Eye (tissue), 1 donor: Measurements from ENCODE around the gene LCLAT1.

Experiments
- DNase-seq: peaks from one replicate; pipeline ENCODE4 v3.0.0-alpha.2; 2015

LCLAT1 gene

GRCh38 chr2:30447149-30448045 lies at the start of gene LCLAT1:
LCLAT1 (plus strand) TSS chr2:30447246; CDS start chr2:30525591, 78,345 bp downstream.
- peak; percentile 92 for DNase-seq

GRCh38 chr2:30398084-30398873 lies 48.8 kb upstream of the LCLAT1 start:
- no peak for DNase-seq

GRCh38 chr2:30400151-30400954 lies 46.7 kb upstream of the LCLAT1 start:
- no peak for DNase-seq

- no peak for DNase-seq
These were observed 44.4 kb upstream of the LCLAT1 start for GRCh38 chr2:30402441-30403182.

GRCh38 chr2:30403592-30404312 lies 43.3 kb upstream of the LCLAT1 start:
- DNase-seq = no peak

- peak; percentile 39 for DNase-seq
These were observed 42.5 kb upstream of the LCLAT1 start for GRCh38 chr2:30404319-30405259.

GRCh38 chr2:30405260-30405605 lies 41.8 kb upstream of the LCLAT1 start:
- no peak for DNase-seq

- no peak for DNase-seq
These were observed 40.2 kb upstream of the LCLAT1 start for GRCh38 chr2:30406853-30407252.

GRCh38 chr2:30408961-30409387 lies 38.1 kb upstream of the LCLAT1 start:
- DNase-seq = no peak

- DNase-seq = no peak
These were observed 36.8 kb upstream of the LCLAT1 start for GRCh38 chr2:30410217-30410616.

GRCh38 chr2:30412047-30412683 lies 34.9 kb upstream of the LCLAT1 start:
- DNase-seq = peak; percentile 26

- DNase-seq = peak; percentile 18
These were observed 34.1 kb upstream of the LCLAT1 start for GRCh38 chr2:30412684-30413570.

- DNase-seq = no peak
These were observed 32.1 kb upstream of the LCLAT1 start for GRCh38 chr2:30414961-30415360.

- no peak for DNase-seq
These were observed 29.8 kb upstream of the LCLAT1 start for GRCh38 chr2:30417253-30417652.

GRCh38 chr2:30421026-30421603 lies 25.9 kb upstream of the LCLAT1 start:
- DNase-seq = no peak

GRCh38 chr2:30421604-30422443 lies 25.2 kb upstream of the LCLAT1 start:
- DNase-seq = peak; percentile 58

GRCh38 chr2:30422444-30423040 lies 24.5 kb upstream of the LCLAT1 start:
- peak; percentile 11 for DNase-seq
